ENCODE data around the gene KCNJ15. TPM values are rescaled to one million over a fixed set of nuclear protein-coding genes. Genes with fewer than 3 reads are reported as not detected.

KCNJ15 gene
- total and polyA plus RNA-seq, 11 donors = 0.07 to 1.8 (median 0.38) TPM

GRCh38 chr21:38329162-38329561 is 72.4 kb downstream of the KCNJ15 start:
- 75 to 85% (median 84%) methylated on average over 2 of the region's 2 CpGs for WGBS, 4 donors
- peaks cover 0 to 9% (median 0%) of the 10 kb centered on the region in 9 donors for H3K27me3 ChIP-seq
- H3K4me3 ChIP-seq = no peak overlapping the region
- no peak for ATAC-seq
- no peaks in the 10 kb centered on the region for H3K36me3 ChIP-seq
- no peak overlapping the region for H3K27ac ChIP-seq
- TF ChIP-seq CTCF (IDR thresholded peaks at IDR 0.05) = no peak
- no peak for TF ChIP-seq POLR2A (IDR thresholded peaks at IDR 0.05)
- H3K4me1 ChIP-seq = peaks cover 0 to 4% (median 0%) of the 10 kb centered on the region in 12 donors
- intact Hi-C loops (cut with DNase I) = no loop called here
- H3K9me3 ChIP-seq = no peaks in the 10 kb centered on the region
- DNase-seq = no peak

GRCh38 chr21:38330666-38331065 is 73.9 kb downstream of the KCNJ15 start:
- 90 to 95% (median 93%) methylated on average over 2 of the region's 2 CpGs for WGBS, 4 donors
- H3K9me3 ChIP-seq = no peaks in the 10 kb centered on the region
- no peak overlapping the region for H3K27ac ChIP-seq
- intact Hi-C loops (cut with DNase I) = no loop called here
- DNase-seq (no peak), ATAC-seq (no peak)
- no peaks in the 10 kb centered on the region for H3K36me3 ChIP-seq
- peaks cover 0 to 5% (median 0%) of the 10 kb centered on the region in 9 donors for H3K27me3 ChIP-seq
- no peak overlapping the region for H3K4me3 ChIP-seq
- peaks cover 0 to 4% (median 0%) of the 10 kb centered on the region in 12 donors for H3K4me1 ChIP-seq
- no peak for TF ChIP-seq POLR2A (IDR thresholded peaks at IDR 0.05)
- no peak for TF ChIP-seq CTCF (IDR thresholded peaks at IDR 0.05)

GRCh38 chr21:38333301-38334272 is 76.8 kb downstream of the KCNJ15 start:
- Histone ChIP-seq H3K9me3 (no peaks in the 10 kb centered on the region), H3K27ac (no peak overlapping the region), H3K36me3 (no peaks in the 10 kb centered on the region), H3K4me1 (no peaks in the 10 kb centered on the region), H3K27me3 (no peaks in the 10 kb centered on the region), H3K4me3 (no peak overlapping the region)
- ATAC-seq (peak in 3 of 4 donors; percentile 41 to 65 (median 62)), DNase-seq (peak in 1 of 5 donors; percentile 54)
- intact Hi-C loops (cut with DNase I) = no loop called here
- WGBS, 4 donors = 69 to 77% (median 75%) methylated on average over 8 of the region's 8 CpGs
- no peak for TF ChIP-seq POLR2A (IDR thresholded peaks at IDR 0.05)
- peak in 4 of 12 donors; percentile 31 to 39 (median 36) for TF ChIP-seq CTCF (IDR thresholded peaks at IDR 0.05)

GRCh38 chr21:38334866-38335265 is 78.1 kb downstream of the KCNJ15 start:
- Histone ChIP-seq H3K27me3 (no peaks in the 10 kb centered on the region), H3K4me3 (no peak overlapping the region), H3K4me1 (no peaks in the 10 kb centered on the region), H3K9me3 (no peaks in the 10 kb centered on the region), H3K36me3 (no peaks in the 10 kb centered on the region), H3K27ac (no peak overlapping the region)
- intact Hi-C loops (cut with DNase I) = no loop called here
- DNase-seq = peak in 1 of 5 donors; percentile 34
- no peak for TF ChIP-seq POLR2A (IDR thresholded peaks at IDR 0.05)
- no peak for TF ChIP-seq CTCF (IDR thresholded peaks at IDR 0.05)
- 79 to 96% (median 83%) methylated on average over 4 to 8 of the region's 8 CpGs for WGBS, 4 donors
- no peak for ATAC-seq

All from heart left ventricle (tissue), 16 donors.